NOMO-1 treated with DMSO at 0.1 percent for 48 hours (cell line): ENCODE results near the gene HNRNPU.

ENCODE experiments used
- DNase-seq: peaks from one replicate; lab custom pipeline; 2025; ENCODE audit not compliant: unreplicated experiment; lab: John Stamatoyannopoulos, UW

The HNRNPU gene

DNA sequence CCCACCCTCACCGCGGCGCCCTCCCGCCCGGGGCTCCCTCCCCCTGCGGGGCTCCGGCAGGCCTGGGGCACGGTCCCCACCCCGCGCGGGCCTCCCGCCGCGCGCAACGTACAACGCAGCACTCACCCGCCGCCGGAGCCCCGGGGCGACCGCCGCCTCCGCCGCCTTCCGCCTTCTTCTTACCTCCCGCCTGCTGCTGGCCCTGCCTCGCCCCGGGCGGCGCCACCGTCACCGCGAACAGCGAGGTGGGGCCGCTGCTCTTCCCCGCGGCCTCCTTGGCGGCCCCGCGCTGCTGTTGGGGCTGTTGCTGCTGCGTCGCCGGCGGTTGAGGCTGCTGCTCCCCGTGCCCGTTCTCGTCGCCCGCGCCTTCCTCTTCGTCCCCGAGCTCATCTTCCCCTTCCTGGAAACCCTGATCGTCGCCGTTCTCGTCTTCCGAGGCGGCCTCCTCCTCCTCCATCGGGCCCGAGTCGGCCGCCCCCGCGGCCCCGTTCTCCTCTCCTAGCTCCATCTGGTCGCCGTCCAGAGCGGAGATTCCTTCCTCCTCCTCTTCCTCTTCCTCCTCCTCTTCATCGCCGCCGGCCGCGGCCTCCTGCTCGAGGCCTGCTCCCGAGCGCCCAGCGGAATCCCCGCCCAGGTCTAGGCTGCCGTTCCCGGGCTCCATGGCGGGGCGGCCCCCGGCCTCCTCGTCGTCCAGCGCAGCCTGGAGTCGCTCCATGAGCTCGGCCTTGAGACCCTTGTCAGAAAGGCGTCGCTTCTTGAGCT is 671 bp downstream of the HNRNPU start:
- no peak for DNase-seq

DNA sequence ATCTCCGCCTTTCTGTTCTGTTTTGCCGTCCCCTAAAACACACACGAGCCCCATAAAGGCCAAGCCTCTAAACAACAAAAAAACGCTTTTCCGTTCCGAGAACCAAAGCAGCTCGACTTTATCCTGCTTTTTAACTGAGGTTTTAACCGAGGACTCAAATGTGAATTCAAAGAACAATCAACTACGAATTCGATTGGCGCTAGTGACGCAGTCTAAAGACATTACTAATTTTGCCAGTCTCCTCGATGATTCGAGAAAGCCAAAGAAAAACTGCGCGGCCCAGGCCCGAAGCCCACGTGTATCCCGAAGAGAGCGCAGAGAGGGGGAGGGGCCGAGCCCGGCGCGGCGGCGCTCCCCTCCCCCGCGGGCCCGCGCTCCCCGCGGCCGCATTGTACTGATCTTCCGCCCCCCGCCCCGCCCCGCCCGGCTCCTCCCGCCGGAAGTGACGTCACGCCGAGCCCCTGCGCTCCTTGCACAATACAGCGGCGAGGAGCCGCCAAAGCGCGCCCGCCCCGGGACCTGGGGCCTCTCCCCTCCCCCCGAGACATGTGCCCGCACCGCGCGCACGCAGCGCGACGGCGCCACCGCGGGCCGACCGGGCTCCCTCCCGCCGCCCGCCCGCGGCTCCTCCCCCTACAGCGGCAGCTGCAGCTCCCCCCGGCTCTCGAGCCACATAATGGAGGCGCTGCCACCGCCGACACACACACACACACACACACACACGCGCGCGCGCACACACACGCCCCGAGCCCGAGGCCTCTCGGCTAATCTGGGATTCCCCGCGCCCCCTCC is 1.4 kb downstream of the HNRNPU start:
- DNase-seq: peak; percentile 90

DNA sequence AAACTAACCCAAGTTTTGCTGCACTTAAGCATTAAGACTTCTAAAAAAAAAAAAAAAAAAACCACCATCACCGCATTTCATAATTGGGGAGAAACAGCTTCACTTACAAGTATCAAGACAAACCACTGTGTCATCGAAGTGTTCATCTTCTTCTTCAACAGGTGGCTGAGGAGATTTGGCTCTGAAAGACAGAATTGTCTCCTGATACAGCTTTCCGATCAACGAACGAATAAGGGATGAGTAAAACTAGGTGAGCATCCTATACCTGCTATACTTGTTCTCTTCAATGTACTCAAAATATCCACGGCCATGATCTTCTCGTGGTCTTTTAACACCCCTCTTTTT is 2.0 kb downstream of the HNRNPU start:
- DNase-seq: peak; percentile 50

DNA sequence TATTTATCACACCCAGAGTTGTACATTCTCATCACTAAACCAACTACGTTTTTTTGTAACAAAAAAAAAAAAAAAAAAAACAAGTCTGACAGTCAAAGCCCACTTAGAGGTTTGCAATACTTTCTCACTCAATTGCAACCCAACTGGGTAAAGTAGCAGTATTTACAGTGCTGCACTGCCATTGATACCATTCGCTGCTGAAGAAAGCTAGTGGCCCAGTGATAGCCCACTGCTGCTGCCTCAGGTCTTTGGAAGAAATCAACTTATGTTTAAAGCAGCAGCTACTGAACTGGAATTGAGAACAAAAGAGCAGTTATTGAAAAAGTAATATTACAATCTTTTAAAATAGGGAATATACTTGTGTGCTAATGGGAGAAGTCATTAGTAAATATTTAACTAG is 2.7 kb downstream of the HNRNPU start:
- DNase-seq: peak; percentile 20

DNA sequence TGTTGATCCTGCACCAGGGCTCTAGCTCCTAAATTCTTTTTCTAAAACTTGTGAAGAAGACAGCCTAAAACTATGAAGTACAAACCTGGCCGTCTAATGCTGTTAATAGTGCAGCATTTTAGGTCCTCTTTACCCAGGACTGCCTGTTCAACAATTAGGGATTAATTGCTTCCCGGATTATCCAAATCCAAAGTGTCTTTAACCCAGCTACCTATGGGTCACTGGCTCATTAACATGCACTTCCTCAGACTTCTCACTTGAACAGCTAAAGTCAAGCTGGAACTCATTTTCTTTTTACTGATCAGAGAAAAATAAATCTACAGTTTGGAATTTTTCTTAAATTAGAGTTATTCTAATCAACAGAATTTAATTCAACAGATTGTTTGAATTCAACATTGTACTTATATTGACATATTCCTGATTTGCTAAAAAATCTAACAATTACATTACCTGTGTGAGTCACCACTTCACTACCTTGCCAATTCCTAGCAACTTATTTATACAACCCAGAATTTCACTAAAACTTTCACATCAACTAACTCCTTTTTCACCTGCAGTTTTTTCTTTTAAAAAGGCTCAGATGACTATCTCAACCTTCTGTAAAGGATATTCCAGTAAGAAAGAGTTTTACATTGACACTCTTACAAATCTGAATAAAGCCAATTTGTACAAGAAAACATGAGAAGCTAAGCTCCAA is 3.3 kb downstream of the HNRNPU start:
- no peak for DNase-seq

DNA sequence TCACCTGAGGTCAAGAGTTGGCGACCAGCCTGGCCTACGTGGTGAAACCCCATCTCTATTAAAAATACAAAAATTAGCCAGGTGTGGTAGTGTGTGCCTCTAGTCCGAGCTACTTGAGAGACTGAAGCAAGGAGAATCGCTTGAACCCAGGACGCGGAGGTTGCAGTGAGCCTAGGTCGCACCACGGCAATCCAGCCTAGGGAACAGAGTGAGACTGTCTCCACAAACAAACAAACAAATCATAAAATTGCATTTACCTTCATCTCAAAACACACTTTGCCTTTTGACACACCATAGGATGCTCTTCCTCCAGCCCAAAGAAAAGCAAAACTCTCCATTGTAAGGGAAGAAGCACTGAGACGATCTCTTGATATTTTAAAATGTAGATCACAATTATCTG is 4.3 kb downstream of the HNRNPU start:
- no peak for DNase-seq

DNA sequence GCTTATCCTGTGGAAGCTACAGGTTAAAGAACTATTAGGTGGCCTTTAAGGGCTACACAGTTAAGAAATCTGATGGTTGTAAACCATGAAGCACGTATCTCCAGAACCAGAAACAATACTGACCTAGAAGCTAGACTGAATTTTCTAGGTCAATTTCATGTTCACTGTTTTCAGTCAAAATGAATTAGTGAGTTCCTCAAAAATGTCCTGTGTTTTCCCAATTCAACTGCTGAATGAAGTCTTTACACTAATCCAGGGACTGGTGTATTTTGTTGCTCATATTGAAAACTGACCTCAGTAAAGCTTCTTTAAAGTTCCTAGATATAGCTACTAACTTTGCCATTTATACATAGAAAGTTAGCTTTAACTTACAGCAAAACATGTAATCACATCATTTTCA is 6.0 kb downstream of the HNRNPU start:
- no peak for DNase-seq

DNA sequence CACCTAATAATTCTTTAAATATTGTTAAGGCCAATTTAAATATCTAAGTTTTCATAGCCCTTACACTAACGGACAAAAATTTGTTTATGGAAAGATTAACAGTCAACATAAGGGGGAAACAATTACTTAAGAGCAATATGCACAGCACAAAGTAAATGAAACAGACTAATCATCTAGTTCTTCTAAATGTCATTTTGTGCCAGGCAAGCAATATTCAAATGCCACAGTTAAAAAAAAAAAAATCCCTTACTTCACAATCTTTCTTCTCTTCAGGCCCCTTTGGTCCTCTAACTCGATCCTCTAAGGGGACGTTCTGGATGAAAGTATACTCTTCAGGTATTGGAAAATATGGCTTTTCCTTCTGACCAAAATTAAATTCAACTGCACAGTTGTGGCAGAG is 6.6 kb downstream of the HNRNPU start:
- DNase-seq: no peak

DNA sequence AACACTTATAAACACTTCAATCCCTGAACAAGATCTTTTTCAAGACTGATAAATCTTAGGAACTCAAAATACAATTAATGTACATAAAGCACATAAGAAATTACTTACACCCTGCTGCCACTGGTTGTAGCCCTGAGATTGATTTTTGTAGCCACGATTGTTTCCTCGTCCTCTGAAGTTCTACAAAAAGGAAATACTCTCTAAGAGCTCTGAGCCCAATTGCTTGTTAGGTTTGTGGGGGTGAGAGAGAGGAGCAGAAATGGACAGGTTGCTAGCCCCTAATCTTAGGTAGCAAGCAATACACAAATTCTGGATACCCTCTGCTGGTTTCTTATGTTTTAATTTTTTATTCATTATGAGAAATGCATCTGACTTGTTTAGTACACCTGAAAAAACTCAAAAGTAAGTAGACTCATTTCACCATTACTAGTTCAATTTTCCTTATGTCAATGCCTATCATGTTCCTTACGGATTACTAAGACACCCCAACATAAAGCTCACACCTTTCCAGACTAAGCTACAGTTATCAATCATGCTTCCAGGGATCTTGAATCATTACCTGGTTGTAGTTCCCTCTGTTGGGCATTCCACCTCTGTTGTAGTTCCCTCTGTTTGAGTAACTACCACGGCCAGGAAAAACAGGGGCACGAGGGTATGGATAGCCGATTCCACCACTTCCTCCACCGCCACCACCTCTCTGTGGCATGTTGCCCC is 9.3 kb downstream of the HNRNPU start:
- DNase-seq: no peak

DNA sequence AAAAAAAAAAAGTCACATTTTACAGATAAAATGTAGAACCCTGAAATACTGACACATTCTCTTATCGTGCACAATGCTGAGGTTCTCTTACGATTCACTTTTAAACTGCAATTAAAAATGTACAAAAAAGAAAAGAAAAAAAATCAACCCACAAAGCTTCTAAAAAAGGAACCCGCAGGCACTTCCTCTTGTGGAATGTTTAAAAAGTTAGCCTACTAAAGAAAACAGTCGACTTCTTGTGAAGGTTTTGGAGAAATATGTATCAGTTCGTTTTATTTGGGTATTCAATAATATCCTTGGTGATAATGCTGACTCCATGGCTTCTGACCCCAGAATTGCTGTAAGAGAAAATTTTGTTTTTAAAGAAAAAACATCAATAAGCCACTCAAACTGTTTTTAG is 10.2 kb downstream of the HNRNPU start:
- DNase-seq: peak; percentile 30

DNA sequence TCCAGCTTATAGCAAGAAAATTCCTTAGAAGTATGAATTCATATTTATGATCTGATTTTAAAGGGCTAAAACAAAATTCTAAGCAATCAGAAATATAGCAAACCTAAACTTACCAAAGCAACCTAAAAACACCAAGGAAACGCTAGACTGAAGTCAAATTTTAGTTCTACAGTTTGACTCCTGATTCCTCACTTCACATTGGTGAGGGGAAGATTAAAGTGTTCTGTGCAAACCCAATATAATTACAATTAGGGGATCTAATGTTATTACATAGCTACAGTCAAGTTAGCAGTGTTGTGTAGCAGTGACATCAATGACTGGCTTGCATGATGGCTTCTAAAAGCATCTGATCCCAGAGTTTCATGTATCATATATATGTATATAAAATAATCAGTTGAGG is 11.6 kb downstream of the HNRNPU start:
- no peak for DNase-seq

DNA sequence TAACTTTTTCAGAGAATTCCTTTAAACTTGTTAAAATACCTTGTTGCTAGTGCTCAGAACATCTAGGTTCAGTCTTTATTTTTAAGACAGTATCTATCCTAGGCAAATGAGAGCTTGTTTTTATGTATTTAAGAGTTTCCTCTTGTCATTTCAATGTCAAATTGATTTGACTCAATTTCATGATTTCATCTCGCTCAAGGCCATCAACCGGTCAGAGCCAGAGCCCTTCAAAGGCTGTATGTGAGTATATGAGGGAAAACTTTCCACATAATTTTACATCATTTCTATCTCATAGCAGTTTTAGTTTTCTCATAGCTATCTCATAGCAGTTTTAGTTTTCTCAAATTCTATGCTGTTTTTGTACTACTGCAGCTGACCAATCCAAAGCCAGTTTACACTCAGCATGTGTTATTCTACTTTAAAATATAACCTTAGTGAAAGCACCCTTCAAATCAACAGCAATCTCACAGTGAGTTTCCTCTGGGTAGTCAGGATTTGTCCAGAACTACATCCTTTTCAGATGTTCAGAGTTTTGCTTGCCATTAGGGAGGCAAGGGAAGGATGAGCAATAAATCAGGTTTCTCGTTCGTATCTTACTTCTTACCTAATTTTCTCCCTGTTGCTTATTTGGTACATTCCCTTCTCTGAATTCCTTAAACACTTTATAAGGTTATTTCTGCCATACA is 12.7 kb downstream of the HNRNPU start:
- DNase-seq: no peak

DNA sequence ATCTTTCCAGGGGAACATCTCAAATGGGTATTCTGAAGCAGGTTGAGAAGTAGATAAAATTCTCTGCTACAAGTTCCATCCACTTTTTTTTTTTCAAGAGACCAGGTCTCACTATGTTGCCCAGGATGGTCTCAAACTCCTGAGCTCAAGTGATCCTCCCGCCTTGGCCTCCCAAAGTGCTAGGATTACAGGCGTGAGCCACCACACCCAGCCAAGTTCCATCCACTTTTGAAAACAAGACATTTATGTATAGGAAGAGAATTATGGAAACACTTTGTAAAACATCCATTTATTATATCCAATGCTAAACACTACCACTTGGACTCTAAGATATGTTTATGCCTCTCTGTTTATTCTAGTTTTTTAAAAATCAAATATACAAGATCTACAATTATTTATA is 13.4 kb downstream of the HNRNPU start:
- DNase-seq: no peak

DNA sequence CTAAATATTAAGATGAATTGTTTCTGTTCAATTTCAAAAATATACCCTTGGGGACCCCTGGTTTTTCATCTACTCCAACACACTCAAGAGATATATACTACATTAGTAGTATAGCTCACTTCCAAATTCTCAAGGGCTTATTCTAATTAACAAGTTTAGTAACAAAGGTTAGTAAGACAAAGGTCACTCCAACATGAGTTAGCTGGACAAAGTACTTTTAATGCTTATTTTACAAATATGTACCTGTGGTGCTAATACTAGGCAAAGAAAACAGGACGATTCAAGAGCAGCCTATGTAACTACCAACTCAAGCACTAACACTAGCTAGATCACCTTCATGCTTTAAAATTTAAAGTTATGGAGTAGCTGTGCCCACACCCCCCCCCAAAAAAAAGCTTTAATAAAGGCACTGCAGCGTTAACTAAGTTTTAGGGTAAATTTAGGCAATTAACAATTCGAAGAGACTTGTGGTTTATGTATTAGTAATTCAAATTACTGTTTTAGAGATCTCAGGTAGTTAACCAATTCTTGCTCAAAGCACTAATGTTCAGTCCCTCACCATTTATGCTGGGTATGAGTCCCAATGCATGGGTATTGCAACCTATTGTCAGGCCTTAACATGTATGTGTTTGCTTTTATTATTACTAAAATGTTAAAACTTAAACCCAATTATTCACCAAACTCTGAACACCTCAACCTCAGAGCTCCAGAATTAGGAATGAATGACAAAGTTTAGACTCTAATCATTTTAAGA is 14.1 kb downstream of the HNRNPU start:
- no peak for DNase-seq

DNA sequence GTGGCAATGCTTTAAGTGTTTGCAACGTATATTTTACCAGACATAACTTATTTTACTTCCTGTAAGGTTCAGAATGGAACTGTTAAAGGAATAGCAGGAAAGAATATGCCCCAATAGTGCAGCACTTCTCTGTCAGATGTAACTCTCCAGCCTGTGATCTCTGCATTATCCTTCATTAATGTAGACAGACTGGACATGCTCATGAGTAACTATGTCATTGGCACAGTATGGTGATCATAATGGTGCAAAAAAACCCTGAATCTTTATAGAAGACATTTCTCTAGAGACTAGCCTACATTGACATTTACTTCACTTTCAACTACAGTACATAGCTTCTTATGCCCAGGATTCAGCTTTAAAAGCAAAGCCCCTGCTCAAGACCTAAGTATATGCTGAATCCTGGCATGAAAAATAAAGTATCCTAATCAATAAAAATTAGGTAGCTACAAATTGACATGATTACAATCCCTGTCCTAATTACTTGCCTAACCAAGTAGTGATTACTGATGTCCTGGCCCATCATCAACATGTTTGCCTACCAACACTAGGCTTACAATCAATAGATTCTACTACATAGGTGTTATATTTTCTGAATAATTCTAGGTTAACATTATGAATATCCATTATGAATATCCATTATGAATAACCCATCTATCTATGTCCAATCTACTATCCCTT is 15.0 kb downstream of the HNRNPU start:
- DNase-seq: no peak

DNA sequence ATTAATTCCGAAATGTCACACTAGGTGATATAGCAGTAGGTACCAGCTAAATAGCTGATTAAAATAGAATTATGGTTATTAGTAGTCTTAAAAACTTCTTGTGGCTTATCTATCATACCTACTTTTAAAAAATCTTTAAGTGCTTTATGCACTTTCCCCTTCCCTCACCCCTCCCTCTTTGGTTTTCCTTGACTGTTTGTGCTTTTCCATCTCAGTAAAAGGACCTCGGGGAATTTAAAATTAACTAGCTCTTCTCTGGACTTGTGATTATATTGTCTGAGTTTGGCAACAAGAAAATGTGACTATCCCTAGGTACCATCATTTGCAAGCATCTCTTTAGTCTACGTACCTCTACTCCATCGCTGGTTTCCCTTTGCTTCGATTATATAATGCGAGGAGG is 17.7 kb downstream of the HNRNPU start:
- no peak for DNase-seq

DNA sequence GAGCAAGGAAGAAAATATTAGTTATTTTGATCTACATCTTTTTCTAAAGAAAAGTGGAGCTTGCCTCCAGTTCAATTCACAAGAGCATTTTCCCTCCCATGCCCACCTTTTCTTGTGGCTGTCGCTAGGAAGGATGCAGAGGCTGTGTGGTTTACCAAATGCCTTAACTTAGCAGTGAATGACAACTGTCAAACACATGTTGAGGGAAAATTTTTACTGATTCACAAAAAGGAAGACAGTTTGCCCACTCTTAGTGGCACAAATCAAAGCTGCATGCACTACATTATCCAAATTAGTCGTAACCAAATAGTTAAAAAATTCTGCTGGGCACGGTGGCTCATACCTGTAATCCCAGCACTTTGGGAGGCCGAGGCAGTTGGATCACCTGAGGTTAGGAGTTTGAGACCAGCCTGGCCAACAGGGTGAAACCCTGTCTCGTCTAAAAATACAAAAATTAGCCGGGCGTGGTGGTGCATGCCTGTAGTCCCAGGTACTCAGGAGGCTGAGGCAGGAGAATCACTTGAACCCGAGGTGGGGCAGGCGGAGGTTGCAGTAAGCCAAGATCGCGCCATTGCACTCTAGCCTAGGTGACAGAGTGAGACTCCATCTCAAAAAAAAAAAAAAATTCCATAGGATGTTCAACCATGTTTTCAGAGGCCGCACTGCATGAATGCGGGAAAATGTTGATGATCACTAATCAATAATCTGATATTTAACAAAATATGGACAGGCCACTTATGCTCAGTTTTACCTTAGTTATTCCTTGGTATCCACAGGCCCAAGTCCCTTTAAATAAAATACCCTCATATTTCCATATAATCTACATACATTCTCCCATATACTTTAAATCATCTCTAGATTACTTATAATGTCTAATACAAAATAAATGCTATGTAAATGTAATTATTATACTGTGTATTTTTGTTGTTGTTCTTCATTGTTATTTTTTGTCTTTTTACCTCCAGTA is 19.9 kb downstream of the HNRNPU start:
- DNase-seq: no peak

DNA sequence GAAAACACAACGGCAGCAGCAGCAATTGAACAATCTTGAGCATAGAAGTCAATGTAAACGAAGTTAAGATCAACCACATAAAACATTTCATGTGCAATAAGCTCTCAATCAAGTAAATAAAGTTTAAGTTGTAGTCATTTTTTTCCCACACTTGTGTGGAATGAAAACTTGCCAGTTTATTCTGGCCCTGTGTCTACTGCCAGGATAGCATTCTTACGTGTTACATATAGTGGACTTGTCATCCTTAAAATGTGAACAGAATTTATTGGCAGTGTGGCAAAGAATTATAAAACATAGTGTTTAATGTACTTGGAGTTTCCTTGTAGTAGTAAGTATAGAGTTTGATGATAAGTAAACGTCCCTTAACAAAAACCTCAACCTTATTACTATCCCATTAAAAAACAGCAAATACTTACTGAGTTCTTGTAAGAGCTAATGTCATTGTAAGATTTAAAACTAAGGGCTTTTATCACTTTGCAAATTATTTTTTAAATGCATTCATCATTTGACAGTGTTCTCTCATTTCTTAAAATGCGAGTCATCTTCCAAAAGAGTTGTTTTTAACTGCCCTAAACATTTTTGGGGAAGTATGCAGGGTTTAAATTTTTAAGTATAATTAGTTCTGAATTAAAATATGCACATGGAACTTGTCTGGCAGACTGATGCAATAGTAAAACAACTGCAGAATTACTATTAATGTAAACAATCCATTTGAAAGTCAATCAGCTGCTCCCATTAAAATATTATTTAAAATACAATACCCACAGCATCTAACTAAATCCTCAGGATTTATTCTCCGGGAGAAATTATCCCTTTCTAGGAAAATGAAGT is 21.0 kb downstream of the HNRNPU start:
- no peak for DNase-seq
